A549 (cell line): ENCODE results near the gene PGF. TPM values are rescaled to one million over a fixed set of nuclear protein-coding genes. Genes with fewer than 3 reads are reported as not detected.

ENCODE experiments used
- ATAC-seq, 2 experiments: fragments of 200-7000 bp in 1 of 2; fragments of >200 bp in 1 of 2; cut with Nextera tagmentation in 1 of 2; cut with Tn5 transposase in 1 of 2; 3 replicates each; pipeline versions ENCODE4 v1.8.0 to v1.9.1; 2018 to 2020; ENCODE audit warnings: mild to moderate bottlenecking in 1 of 2, moderate library complexity in 1 of 2
- CTCF ChIA-PET: fragments of 300-600 bp; sonication (Branson Sonifier 250); formaldehyde crosslinking; extraction: SDS; loops from one replicate; lab custom pipeline; 2021; ENCODE audit warnings: antibody characterized with exemption, inconsistent platforms; lab: Yijun Ruan, JAX
- POLR2A ChIA-PET: fragments of 350-600 bp; formaldehyde crosslinking; extraction: SDS; loops from one replicate; lab custom pipeline; 2021; ENCODE audit warnings: antibody characterized with exemption, inconsistent platforms; lab: Yijun Ruan, JAX
- DNase-seq, 2 experiments: peaks; one replicate each; pipeline versions ENCODE4 v3.0.0 to v3.0.0-alpha.2; 2011 to 2016; ENCODE audit warnings: low read depth in 1 of 2, low spot score in 1 of 2
- FAIRE-seq: peaks from 2 replicates; lab custom pipeline; 2011; peaks lifted over from hg19 to GRCh38; lab: Jason Lieb, UNC
- H3K27ac ChIP-seq, 2 experiments: fragments of >200 bp; sonication (Bioruptor Twin); formaldehyde crosslinking; 3 replicates each; pipeline ENCODE4 v1.5.1; 2016 to 2017
- H3K4me1 ChIP-seq: fragments of >200 bp; sonication (Bioruptor Twin); formaldehyde crosslinking; 3 replicates; pipeline ENCODE4 v1.6.1; 2016
- H3K4me2 ChIP-seq: fragments of >200 bp; sonication (Bioruptor Twin); formaldehyde crosslinking; 3 replicates; pipeline ENCODE4 v1.6.1; 2016
- H3K4me3 ChIP-seq: fragments of >200 bp; sonication (Bioruptor Twin); formaldehyde crosslinking; 3 replicates; pipeline ENCODE4 v1.5.1; 2016
- H3K9me3 ChIP-seq: fragments of >200 bp; sonication (Bioruptor Twin); formaldehyde crosslinking; 3 replicates; pipeline ENCODE4 v1.6.1; 2016
- ATOH8 ChIP-seq: fragments of 250-450 bp; sonication (Bioruptor Pico); IDR thresholded peaks from 2 replicates; pipeline ENCODE4 v1.5.0; 2020; ENCODE audit warnings: low read depth, mild to moderate bottlenecking, moderate library complexity
- CBX2 ChIP-seq: fragments of 200-600 bp; sonication (generic); IDR thresholded peaks from 2 replicates; pipeline ENCODE4 v1.6.1; 2016; ENCODE audit warnings: low read depth, mild to moderate bottlenecking, borderline replicate concordance
- CBX8 ChIP-seq: fragments of 200-600 bp; sonication (generic); IDR thresholded peaks from 2 replicates; pipeline ENCODE4 v1.6.1; 2016
- CEBPB ChIP-seq, 2 experiments: fragments of >200 bp in 1 of 2; sonication (Bioruptor Twin) in 1 of 2; formaldehyde crosslinking in 1 of 2; IDR thresholded peaks; 2 replicates each; pipeline ENCODE4 v1.6.1; 2012 to 2016
- CHD2 ChIP-seq: fragments of 150-350 bp; IDR thresholded peaks from 2 replicates; pipeline ENCODE4 v1.6.1; 2014; ENCODE audit warnings: low read length; ENCODE audit not compliant: partially characterized antibody
- CTCF ChIP-seq: fragments of >200 bp; sonication (Bioruptor Twin); formaldehyde crosslinking; IDR thresholded peaks from 3 replicates; pipeline ENCODE4 v1.5.1; 2016
- ELK1 ChIP-seq: fragments of 150-350 bp; IDR thresholded peaks from 2 replicates; pipeline ENCODE4 v1.6.1; 2014; ENCODE audit warnings: low read depth, mild to moderate bottlenecking, low read length
- ESRRA ChIP-seq: fragments of 150-350 bp; IDR thresholded peaks from 2 replicates; pipeline ENCODE4 v1.6.1; 2014; ENCODE audit warnings: mild to moderate bottlenecking, low read length, borderline replicate concordance
- FOSL2 ChIP-seq, 2 experiments: fragments of 450-650 bp in 1 of 2; fragments of >200 bp in 1 of 2; sonication (Bioruptor Twin) in 1 of 2; formaldehyde crosslinking; IDR thresholded peaks; 2 replicates each; pipeline versions ENCODE4 v1.5.0 to v1.6.1; 2016 to 2020; ENCODE audit warnings: mild to moderate bottlenecking in 1 of 2, moderate library complexity in 1 of 2
- FOXS1 ChIP-seq: fragments of 250-450 bp; sonication (Bioruptor Pico); IDR thresholded peaks from 2 replicates; pipeline ENCODE4 v1.5.0; 2020; ENCODE audit warnings: mild to moderate bottlenecking, moderate library complexity
- HEYL ChIP-seq: fragments of 250-450 bp; sonication (Bioruptor Pico); IDR thresholded peaks from 2 replicates; pipeline ENCODE4 v1.8.0; 2021; ENCODE audit warnings: mild to moderate bottlenecking, moderate library complexity
- HOXB13 ChIP-seq: fragments of 250-450 bp; sonication (Bioruptor Pico); IDR thresholded peaks from 2 replicates; pipeline ENCODE4 v1.5.0; 2020; ENCODE audit warnings: low read depth, mild to moderate bottlenecking, moderate library complexity
- HOXB5 ChIP-seq: fragments of 250-450 bp; sonication (Bioruptor Pico); IDR thresholded peaks from 2 replicates; pipeline ENCODE4 v1.5.0; 2020; ENCODE audit warnings: mild to moderate bottlenecking, moderate library complexity
- KDM1A ChIP-seq: fragments of 200-600 bp; sonication (generic); IDR thresholded peaks from 2 replicates; pipeline ENCODE4 v1.6.1; 2016; ENCODE audit warnings: low read depth, mild to moderate bottlenecking
- MAX ChIP-seq: IDR thresholded peaks from 2 replicates; pipeline ENCODE4 v1.6.1; 2012
- PHF8 ChIP-seq: fragments of 200-600 bp; sonication (generic); IDR thresholded peaks from 2 replicates; pipeline ENCODE4 v1.6.1; 2016; ENCODE audit warnings: low read depth, mild to moderate bottlenecking, antibody characterized with exemption, moderate library complexity, borderline replicate concordance
- POLR2AphosphoS2 ChIP-seq: conservative IDR thresholded peaks from 2 replicates; pipeline ENCODE4 v1.6.1; 2012; ENCODE audit warnings: low read length, improper control_type of control experiment, inconsistent platforms
- RAD21 ChIP-seq, 2 experiments: fragments of >200 bp in 1 of 2; sonication (Bioruptor Twin) in 1 of 2; formaldehyde crosslinking in 1 of 2; IDR thresholded peaks in 1 of 2; conservative IDR thresholded peaks in 1 of 2; 2 replicates in 1 of 2; 3 replicates in 1 of 2; pipeline ENCODE4 v1.6.1; 2012 to 2018; ENCODE audit warnings: inconsistent platforms in 1 of 2
- RARB ChIP-seq: fragments of 250-450 bp; sonication (Bioruptor Pico); IDR thresholded peaks from 2 replicates; pipeline ENCODE4 v1.8.0; 2021; ENCODE audit warnings: mild to moderate bottlenecking, moderate library complexity
- RCOR1 ChIP-seq: fragments of 150-350 bp; IDR thresholded peaks from 2 replicates; pipeline ENCODE4 v1.6.1; 2014; ENCODE audit warnings: antibody characterized with exemption, low read length, low read depth
- SMC3 ChIP-seq: fragments of >200 bp; sonication (Bioruptor Twin); formaldehyde crosslinking; IDR thresholded peaks from 3 replicates; pipeline ENCODE4 v1.6.1; 2018; ENCODE audit warnings: inconsistent platforms
- SREBF2 ChIP-seq: fragments of 450-650 bp; IDR thresholded peaks from 2 replicates; pipeline ENCODE4 v1.6.1; 2014; ENCODE audit warnings: mild to moderate bottlenecking, moderate library complexity
- ZNF302 ChIP-seq: fragments of 250-450 bp; sonication (Bioruptor Pico); IDR thresholded peaks from 2 replicates; pipeline ENCODE4 v1.9.0; 2021; ENCODE audit warnings: inconsistent platforms, mild to moderate bottlenecking, moderate library complexity
- WGBS: methylation state at CpG from one replicate; pipeline ENCODE4 v1.1.6; 2017; ENCODE audit errors: missing lambda C conversion rate; 5-methylcytosine and 5-hydroxymethylcytosine counted together
- polyA plus RNA-seq, 4 experiments: library from polyadenylated mRNA; depleted of rRNA in 3 of 4; stranded (reverse); fragments of >200 nt; fragmentation: RNase III in 1 of 4; extraction: RNeasy Plus Mini Kit Qiagen cat#74134 plus additional on column Dnase treatment in 1 of 4; gene quantifications; 2 replicates in 3 of 4; 3 replicates in 1 of 4; pipeline ENCODE4 v1.2.3, GENCODE V29; 2011 to 2017

Gene PGF
- polyA plus RNA-seq, 2 of the 4 experiments (the other 2 are of a cell fraction): 0.63 to 1.1 TPM

GRCh38 chr14:74948228-74949175, 6.9 kb downstream of the PGF start:
- POLR2A ChIA-PET: no interaction called here
- H3K4me2 ChIP-seq: no peak overlapping the region
- no peak for ATAC-seq

GRCh38 chr14:74947353-74948227, 7.8 kb downstream of the PGF start:
- no peak overlapping the region for H3K4me3 ChIP-seq
- H3K27ac ChIP-seq: no peak overlapping the region
- CTCF ChIA-PET: interaction anchor here (0.8 to 7.9 kb wide), 25 partner anchors 10 to 147 kb away, joined by 3 to 105 read pairs (median 4); partner anchors contain the start of genes ACYP1, EIF2B2, PGF and RPS6KL1
- H3K9me3 ChIP-seq: no peaks in the 10 kb centered on the region
- no peak overlapping the region for H3K4me2 ChIP-seq
- WGBS: 82% methylated on average over 12 of the region's 13 CpGs
- FAIRE-seq (no peak), DNase-seq (no peak), ATAC-seq (no peak)
- POLR2A ChIA-PET: no interaction called here
- H3K4me1 ChIP-seq: peaks cover 21% of the 10 kb centered on the region
- no peak for TF ChIP-seq CBX2
- no peak for TF ChIP-seq KDM1A
- TF ChIP-seq HEYL (CRISPR knock-in tag): no peak
- TF ChIP-seq ZNF302 (CRISPR knock-in tag): no peak
- TF ChIP-seq RCOR1: no peak
- no peak for TF ChIP-seq RAD21 (conservative IDR thresholded peaks at IDR 0.05 in 1 of 2, IDR thresholded peaks at IDR 0.05 in 1 of 2)
- TF ChIP-seq RARB (CRISPR knock-in tag): no peak
- TF ChIP-seq SMC3: no peak
- TF ChIP-seq FOXS1 (CRISPR knock-in tag): no peak
- TF ChIP-seq CBX8: no peak
- TF ChIP-seq ELK1: no peak
- no peak for TF ChIP-seq SREBF2
- TF ChIP-seq CHD2: no peak
- TF ChIP-seq HOXB5: no peak

More at GRCh38 chr14:74948228-74949175, 6.9 kb downstream of the PGF start:
- 75% methylated on average over 22 of the region's 23 CpGs for WGBS
- FAIRE-seq (no peak), DNase-seq (no peak)
- Histone ChIP-seq H3K9me3 (no peaks in the 10 kb centered on the region), H3K4me3 (no peak overlapping the region), H3K27ac (no peak overlapping the region), H3K4me1 (peaks cover 21% of the 10 kb centered on the region)
- TF ChIP-seq CEBPB (IDR thresholded peaks at IDR 0.05): no peak
- no peak for TF ChIP-seq FOSL2 (IDR thresholded peaks at IDR 0.05)
- no peak for TF ChIP-seq FOSL2 (CRISPR knock-in tag; IDR thresholded peaks at IDR 0.05)
- TF ChIP-seq HOXB13: no peak
- no peak for TF ChIP-seq ESRRA
- no peak for TF ChIP-seq CHD2
- no peak for TF ChIP-seq ELK1
- TF ChIP-seq PHF8: no peak
- TF ChIP-seq CTCF: no peak
- TF ChIP-seq ATOH8: no peak
- no peak for TF ChIP-seq RCOR1
- TF ChIP-seq MAX: no peak
- no peak for TF ChIP-seq POLR2AphosphoS2
- no peak for TF ChIP-seq HOXB5
- CTCF ChIA-PET: interaction anchor here (0.8 to 7.9 kb wide), 22 partner anchors 9 to 146 kb away, joined by 3 to 105 read pairs (median 4); partner anchors contain the start of genes ACYP1, EIF2B2 and PGF
